DOHH2 (cell line): ENCODE data around the gene GALNT7.
"Not testable (repeated sequence)": the region's sequence is repeated elsewhere in the genome, so short reads cannot be mapped to it uniquely, and the experiment has no call there.

Experiments used
- H3F3A ChIP-seq: fragments of 200-600 bp; sonication (generic), shearing (Covaris generic); 2 replicates; pipeline ENCODE4 v1.6.0; 2016; ENCODE audit warnings: antibody characterized with exemption, mild to moderate bottlenecking; ENCODE audit not compliant: control insufficient read depth, insufficient read depth
- H3K27ac ChIP-seq: fragments of 200-600 bp; sonication (generic); 2 replicates; pipeline ENCODE4 v1.5.1; 2014; ENCODE audit warnings: low read depth, mild to moderate bottlenecking, low read length, moderate library complexity
- H3K27me3 ChIP-seq: fragments of 200-600 bp; sonication (generic); 2 replicates; pipeline ENCODE4 v1.6.1; 2014; ENCODE audit warnings: mild to moderate bottlenecking, low read length, mixed read lengths; ENCODE audit not compliant: control insufficient read depth
- H3K36me3 ChIP-seq: fragments of 200-600 bp; sonication (generic); 2 replicates; pipeline ENCODE4 v1.6.1; 2014; ENCODE audit warnings: mild to moderate bottlenecking, low read length, moderate library complexity, mixed read lengths; ENCODE audit not compliant: control insufficient read depth
- H3K4me1 ChIP-seq: fragments of 200-600 bp; sonication (generic); 2 replicates; pipeline ENCODE4 v1.6.1; 2014; ENCODE audit warnings: mild to moderate bottlenecking, low read length, mixed read lengths; ENCODE audit not compliant: control insufficient read depth
- H3K4me2 ChIP-seq: fragments of 200-600 bp; sonication (generic); 2 replicates; pipeline ENCODE4 v1.6.0; 2014; ENCODE audit warnings: mild to moderate bottlenecking, low read length, moderate library complexity
- H3K4me3 ChIP-seq: fragments of 200-600 bp; sonication (generic); 2 replicates; pipeline ENCODE4 v1.5.1; 2014; ENCODE audit warnings: mild to moderate bottlenecking, low read length, mixed read lengths
- H3K79me2 ChIP-seq: fragments of 200-600 bp; sonication (generic); 2 replicates; pipeline ENCODE4 v1.6.1; 2014; ENCODE audit warnings: mild to moderate bottlenecking, low read length, mixed read lengths; ENCODE audit not compliant: control insufficient read depth
- H3K9me2 ChIP-seq: fragments of 200-600 bp; sonication (generic); replicated peaks from 2 replicates; pipeline ENCODE4 v1.6.1; 2014; ENCODE audit warnings: mild to moderate bottlenecking, low read length, mixed read lengths; ENCODE audit not compliant: control insufficient read depth
- H3K9me3 ChIP-seq: fragments of 200-600 bp; sonication (generic); 2 replicates; pipeline ENCODE4 v1.6.1; 2014; ENCODE audit warnings: antibody characterized with exemption, low read length, mixed read lengths; ENCODE audit not compliant: control insufficient read depth, insufficient read depth
- H4K20me1 ChIP-seq: fragments of 200-600 bp; sonication (generic); 2 replicates; pipeline ENCODE4 v1.6.0; 2014; ENCODE audit warnings: low read depth, mild to moderate bottlenecking, antibody characterized with exemption, low read length, moderate library complexity; ENCODE audit not compliant: control insufficient read depth, insufficient read depth
- EZH2phosphoT487 ChIP-seq: fragments of 200-600 bp; sonication (generic); IDR thresholded peaks from 2 replicates; pipeline ENCODE4 v1.6.1; 2017; ENCODE audit warnings: borderline replicate concordance, mild to moderate bottlenecking, antibody characterized with exemption, low read length, moderate library complexity, mixed read lengths
- TF ChIP-seq, protein P1 (sequence below): fragments of 200-600 bp; sonication (generic); IDR thresholded peaks from one replicate; pipeline ENCODE4 v1.5.1; 2014; ENCODE audit warnings: antibody characterized with exemption, mild to moderate bottlenecking, low read depth, low read length; ENCODE audit not compliant: poor library complexity, severe bottlenecking

Gene GALNT7

DNA sequence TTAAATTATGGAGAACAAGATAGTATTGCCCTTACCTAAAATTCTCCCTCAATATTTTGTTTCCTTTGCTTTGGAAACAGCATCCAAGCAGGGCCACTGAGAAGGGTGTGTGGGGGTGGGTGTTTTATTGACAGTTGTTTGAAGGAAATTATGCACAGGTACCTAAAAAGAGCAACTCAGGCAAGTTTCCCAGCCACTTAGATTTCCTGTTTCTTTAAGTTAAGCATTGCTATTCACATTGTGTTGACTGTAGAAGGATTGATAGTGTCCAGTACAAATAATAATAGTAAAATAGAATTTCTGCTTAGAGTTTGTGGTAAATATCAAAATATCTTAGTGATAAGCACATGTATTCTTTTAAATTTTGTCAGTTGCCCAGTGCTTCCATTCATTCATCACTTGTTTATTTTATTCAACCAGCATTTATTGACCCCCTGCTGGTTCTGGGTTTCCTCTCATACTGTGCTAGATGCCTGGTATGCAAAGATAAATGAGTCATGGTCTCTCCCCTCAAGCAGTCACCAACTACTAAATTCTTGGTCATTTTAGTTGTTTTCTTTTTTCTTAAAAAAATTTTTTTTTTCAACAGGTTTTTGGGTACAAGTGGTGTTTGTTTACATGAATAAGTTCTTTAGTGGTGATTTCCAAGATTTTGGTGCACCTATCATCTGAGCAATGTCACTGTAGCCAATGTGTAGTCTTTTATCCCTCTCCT, 50.0 kb downstream of the GALNT7 start:
- H3K4me1 ChIP-seq: peaks cover 12% of the 10 kb centered on the region
- no peaks in the 10 kb centered on the region for H3K36me3 ChIP-seq
- H3K27me3 ChIP-seq: no peaks in the 10 kb centered on the region
- no peak overlapping the region for H3K4me2 ChIP-seq
- no peaks in the 10 kb centered on the region for H4K20me1 ChIP-seq
- peaks cover 82% of the 10 kb centered on the region for H3K79me2 ChIP-seq
- H3K4me3 ChIP-seq: no peak overlapping the region
- no peaks in the 10 kb centered on the region for H3F3A ChIP-seq
- no peak overlapping the region for H3K27ac ChIP-seq
- H3K9me3 ChIP-seq: no peaks in the 10 kb centered on the region
- TF ChIP-seq EZH2phosphoT487: no peak
- TF ChIP-seq, protein P1, sequence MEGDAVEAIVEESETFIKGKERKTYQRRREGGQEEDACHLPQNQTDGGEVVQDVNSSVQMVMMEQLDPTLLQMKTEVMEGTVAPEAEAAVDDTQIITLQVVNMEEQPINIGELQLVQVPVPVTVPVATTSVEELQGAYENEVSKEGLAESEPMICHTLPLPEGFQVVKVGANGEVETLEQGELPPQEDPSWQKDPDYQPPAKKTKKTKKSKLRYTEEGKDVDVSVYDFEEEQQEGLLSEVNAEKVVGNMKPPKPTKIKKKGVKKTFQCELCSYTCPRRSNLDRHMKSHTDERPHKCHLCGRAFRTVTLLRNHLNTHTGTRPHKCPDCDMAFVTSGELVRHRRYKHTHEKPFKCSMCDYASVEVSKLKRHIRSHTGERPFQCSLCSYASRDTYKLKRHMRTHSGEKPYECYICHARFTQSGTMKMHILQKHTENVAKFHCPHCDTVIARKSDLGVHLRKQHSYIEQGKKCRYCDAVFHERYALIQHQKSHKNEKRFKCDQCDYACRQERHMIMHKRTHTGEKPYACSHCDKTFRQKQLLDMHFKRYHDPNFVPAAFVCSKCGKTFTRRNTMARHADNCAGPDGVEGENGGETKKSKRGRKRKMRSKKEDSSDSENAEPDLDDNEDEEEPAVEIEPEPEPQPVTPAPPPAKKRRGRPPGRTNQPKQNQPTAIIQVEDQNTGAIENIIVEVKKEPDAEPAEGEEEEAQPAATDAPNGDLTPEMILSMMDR: no peak
- H3K9me2 ChIP-seq: no peaks in the 10 kb centered on the region

DNA sequence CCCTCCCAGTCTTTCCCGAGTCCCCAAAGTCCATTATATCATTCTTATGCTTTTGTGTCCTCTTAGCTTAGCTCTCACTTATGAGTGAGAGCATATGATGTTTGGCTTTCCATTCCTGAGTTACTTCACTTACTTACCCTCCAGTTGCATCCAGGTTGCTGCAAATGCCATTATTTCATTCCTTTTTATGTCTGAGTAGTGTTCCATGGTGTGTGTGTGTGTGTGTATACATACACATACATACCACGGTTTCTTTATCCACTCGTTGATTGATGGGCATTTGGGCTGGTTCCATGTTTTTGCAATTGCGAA, 50.5 kb downstream of the GALNT7 start:
- not testable (repeated sequence) for H3K4me2 ChIP-seq, H3K9me3 ChIP-seq, H3K9me2 ChIP-seq, H4K20me1 ChIP-seq, H3K4me3 ChIP-seq, H3F3A ChIP-seq, H3K27me3 ChIP-seq, H3K27ac ChIP-seq, H3K36me3 ChIP-seq
- Histone ChIP-seq H3K4me1 (peaks cover 12% of the 10 kb centered on the region), H3K79me2 (peaks cover 85% of the 10 kb centered on the region)

DNA sequence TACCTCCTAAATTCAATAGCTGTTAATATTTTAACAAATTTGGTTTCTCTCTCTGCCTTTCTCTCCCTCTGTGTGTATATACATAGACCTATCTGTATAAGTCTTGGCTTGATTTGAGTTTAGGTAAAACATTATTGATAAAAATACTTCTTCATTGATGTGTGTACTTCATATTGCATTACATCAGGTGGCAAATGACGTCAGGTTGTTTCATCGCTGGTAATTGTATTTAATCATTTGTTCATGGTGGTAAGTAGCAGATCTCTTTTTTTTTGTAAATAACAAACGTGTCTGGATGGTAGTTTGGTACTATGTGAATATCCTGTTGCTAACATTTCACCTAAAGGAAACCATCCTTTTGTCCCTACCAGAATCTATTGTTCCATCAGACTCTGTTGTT, 55.1 kb downstream of the GALNT7 start:
- H3K4me3 ChIP-seq: no peak overlapping the region
- no peak overlapping the region for H3K27ac ChIP-seq
- H3K27me3 ChIP-seq: no peaks in the 10 kb centered on the region
- no peaks in the 10 kb centered on the region; the same call in 1 of the 2 replicates for H3F3A ChIP-seq
- TF ChIP-seq, protein P1: no peak
- no peak for TF ChIP-seq EZH2phosphoT487
- H3K9me3 ChIP-seq: no peaks in the 10 kb centered on the region
- H4K20me1 ChIP-seq: no peaks in the 10 kb centered on the region
- no peak overlapping the region for H3K4me2 ChIP-seq
- H3K79me2 ChIP-seq: peaks cover 71% of the 10 kb centered on the region
- peaks cover 3% of the 10 kb centered on the region; the same call in 1 of the 2 replicates for H3K36me3 ChIP-seq
- no peaks in the 10 kb centered on the region; the same call in none of the 2 replicates for H3K4me1 ChIP-seq
- no peaks in the 10 kb centered on the region for H3K9me2 ChIP-seq

DNA sequence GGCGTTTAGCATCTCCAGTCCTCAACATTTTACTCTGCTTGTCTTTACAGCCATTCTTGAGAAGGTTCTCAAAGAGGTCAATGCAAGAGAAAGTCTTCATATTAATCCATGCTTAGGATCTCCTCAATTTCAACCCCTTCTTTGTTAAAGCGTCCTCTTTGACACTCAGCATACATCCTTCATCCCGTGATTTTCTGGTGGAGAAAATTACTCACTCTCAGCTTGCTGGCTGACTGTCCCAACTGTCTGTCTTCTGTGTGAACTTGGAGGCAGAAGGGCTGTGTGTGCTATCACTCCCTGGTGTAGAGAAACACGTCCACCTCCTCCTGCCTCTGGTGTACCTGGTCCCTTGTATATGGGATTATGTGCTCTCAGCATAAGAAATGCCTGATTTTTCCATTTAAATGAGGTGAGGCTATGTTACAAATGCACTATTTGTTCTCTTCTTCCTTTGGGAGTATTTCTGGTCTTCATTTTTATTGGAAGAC, 57.8 kb downstream of the GALNT7 start:
- 0 out of 2 replicates have a peak, but pooled peaks cover 4% of the 10 kb centered on the region for H3K4me1 ChIP-seq
- no peaks in the 10 kb centered on the region for H3K27me3 ChIP-seq
- no peak overlapping the region for H3K4me2 ChIP-seq
- H3F3A ChIP-seq: no peaks in the 10 kb centered on the region; the same call in 1 of the 2 replicates
- peaks cover 6% of the 10 kb centered on the region; the same call in 1 of the 2 replicates for H3K36me3 ChIP-seq
- H3K4me3 ChIP-seq: no peak overlapping the region
- no peak overlapping the region for H3K27ac ChIP-seq
- TF ChIP-seq EZH2phosphoT487: no peak
- TF ChIP-seq, protein P1: no peak
- no peaks in the 10 kb centered on the region for H3K9me2 ChIP-seq
- H3K9me3 ChIP-seq: no peaks in the 10 kb centered on the region
- peaks cover 68% of the 10 kb centered on the region for H3K79me2 ChIP-seq
- H4K20me1 ChIP-seq: no peaks in the 10 kb centered on the region
